NCI-H446 (cell line): ENCODE results near the gene GBX1.
A peak's percentile ranks its signal among the peaks of the same experiment; 100 is the strongest.

Experiments used
- DNase-seq, 2 experiments: peaks; one replicate each; lab custom pipeline; 2025; lab: John Stamatoyannopoulos, UW

The GBX1 gene

GRCh38 chr7:151126491-151127137 is 40.9 kb downstream of the GBX1 start:
- DNase-seq, result no peak

GRCh38 chr7:151125846-151126481 is 41.5 kb downstream of the GBX1 start:
- DNase-seq, result no peak

GRCh38 chr7:151125470-151125845 is 42.0 kb downstream of the GBX1 start:
- DNase-seq, result no peak

- DNase-seq, result no peak
Observed at GRCh38 chr7:151124899-151125399, 42.5 kb downstream of the GBX1 start.

GRCh38 chr7:151124481-151124880 is 43.0 kb downstream of the GBX1 start:
- no peak for DNase-seq

GRCh38 chr7:151123822-151124464 is 43.6 kb downstream of the GBX1 start:
- peak; percentile 24 to 74 for DNase-seq

- DNase-seq, result no peak
Observed at GRCh38 chr7:151123158-151123821, 44.2 kb downstream of the GBX1 start.

GRCh38 chr7:151122796-151123157 is 44.7 kb downstream of the GBX1 start:
- DNase-seq, result no peak

- DNase-seq, result no peak
Observed at GRCh38 chr7:151122276-151122675, 45.2 kb downstream of the GBX1 start.

- DNase-seq, result no peak
Observed at GRCh38 chr7:151121380-151122170, 45.9 kb downstream of the GBX1 start.

GRCh38 chr7:151120896-151121295 is 46.6 kb downstream of the GBX1 start:
- DNase-seq, result no peak

GRCh38 chr7:151119902-151120301 is 47.6 kb downstream of the GBX1 start:
- no peak for DNase-seq

- no peak for DNase-seq
Observed at GRCh38 chr7:151119055-151119415, 48.5 kb downstream of the GBX1 start.

- no peak for DNase-seq
Observed at GRCh38 chr7:151118108-151119054, 49.1 kb downstream of the GBX1 start.

- no peak for DNase-seq
Observed at GRCh38 chr7:151117565-151117964, 49.9 kb downstream of the GBX1 start.

- no peak for DNase-seq
Observed at GRCh38 chr7:151116603-151117440, 50.7 kb downstream of the GBX1 start.

- DNase-seq, result no peak
Observed at GRCh38 chr7:151115836-151116418, 51.6 kb downstream of the GBX1 start.

GRCh38 chr7:151115121-151115835 is 52.2 kb downstream of the GBX1 start:
- DNase-seq, result no peak
